ENCODE results near the gene POLR3E.

Gene POLR3E

DNA sequence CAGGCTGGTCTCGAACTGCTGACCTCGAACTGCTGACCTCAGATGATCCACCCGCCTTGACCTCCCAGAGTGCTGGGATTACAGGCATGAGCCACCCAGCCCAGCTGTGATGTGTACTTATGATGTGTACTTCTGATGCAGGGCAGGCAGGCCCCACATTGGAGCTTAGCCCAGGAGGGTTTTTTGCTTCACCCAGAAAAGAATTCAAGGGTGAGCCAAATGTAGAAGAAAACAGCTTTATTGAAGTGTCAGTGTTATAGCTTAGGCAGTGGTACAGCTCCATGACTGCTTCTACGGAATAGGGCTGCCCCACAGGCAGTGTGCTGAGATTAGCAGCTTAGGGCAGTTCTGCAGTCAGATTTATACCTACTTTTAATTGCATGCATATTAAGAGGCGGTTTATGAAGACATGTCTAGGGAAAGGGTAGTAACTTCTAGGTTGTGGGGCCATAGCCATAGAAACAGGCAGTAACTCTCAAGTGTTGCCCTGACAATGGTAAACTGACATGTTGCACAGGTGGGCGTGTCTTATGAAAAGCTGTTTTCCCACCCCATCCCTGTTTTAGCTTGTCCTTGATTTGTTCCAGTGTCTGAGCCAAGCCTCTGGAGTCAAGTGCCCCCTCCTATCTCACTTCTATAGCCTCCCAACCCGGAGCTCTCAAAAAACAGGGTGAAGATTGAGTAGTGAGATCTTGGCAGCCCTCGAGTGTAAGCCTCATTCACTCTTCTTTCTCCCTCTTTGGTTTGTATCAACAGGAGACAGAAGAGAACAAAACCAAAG lies 24.1 kb upstream of the POLR3E start:
- TF ChIP-seq EZH2phosphoT487 (conservative IDR thresholded peaks at IDR 0.05; ENCODE audit: low read length) = no peak
- TF ChIP-seq, protein P1, sequence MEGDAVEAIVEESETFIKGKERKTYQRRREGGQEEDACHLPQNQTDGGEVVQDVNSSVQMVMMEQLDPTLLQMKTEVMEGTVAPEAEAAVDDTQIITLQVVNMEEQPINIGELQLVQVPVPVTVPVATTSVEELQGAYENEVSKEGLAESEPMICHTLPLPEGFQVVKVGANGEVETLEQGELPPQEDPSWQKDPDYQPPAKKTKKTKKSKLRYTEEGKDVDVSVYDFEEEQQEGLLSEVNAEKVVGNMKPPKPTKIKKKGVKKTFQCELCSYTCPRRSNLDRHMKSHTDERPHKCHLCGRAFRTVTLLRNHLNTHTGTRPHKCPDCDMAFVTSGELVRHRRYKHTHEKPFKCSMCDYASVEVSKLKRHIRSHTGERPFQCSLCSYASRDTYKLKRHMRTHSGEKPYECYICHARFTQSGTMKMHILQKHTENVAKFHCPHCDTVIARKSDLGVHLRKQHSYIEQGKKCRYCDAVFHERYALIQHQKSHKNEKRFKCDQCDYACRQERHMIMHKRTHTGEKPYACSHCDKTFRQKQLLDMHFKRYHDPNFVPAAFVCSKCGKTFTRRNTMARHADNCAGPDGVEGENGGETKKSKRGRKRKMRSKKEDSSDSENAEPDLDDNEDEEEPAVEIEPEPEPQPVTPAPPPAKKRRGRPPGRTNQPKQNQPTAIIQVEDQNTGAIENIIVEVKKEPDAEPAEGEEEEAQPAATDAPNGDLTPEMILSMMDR (IDR thresholded peaks at IDR 0.05; ENCODE audit: insufficient read depth, low read length, poor library complexity, severe bottlenecking) = no peak
- no peaks in the 10 kb centered on the region for H4K20me1 ChIP-seq (ENCODE audit: low read depth, low read length)
- H3K27me3 ChIP-seq (ENCODE audit: low read length) = no peaks in the 10 kb centered on the region
- no peaks in the 10 kb centered on the region for H3K36me3 ChIP-seq (ENCODE audit: low read length)
- H2AFZ ChIP-seq (ENCODE audit: low read depth, low read length, severe bottlenecking) = no peak overlapping the region
- no peak overlapping the region for H3K4me2 ChIP-seq (ENCODE audit: low read depth, low read length, poor library complexity, severe bottlenecking)
- H3K4me3 ChIP-seq (ENCODE audit: insufficient read depth, low read length, poor library complexity, severe bottlenecking) = no peak overlapping the region
- no peaks in the 10 kb centered on the region for H3K9me3 ChIP-seq (ENCODE audit: insufficient read depth, low read length)
- H3K79me2 ChIP-seq (ENCODE audit: insufficient read depth, low read length) = no peaks in the 10 kb centered on the region
- no peak overlapping the region for H3K27ac ChIP-seq (ENCODE audit: low read depth, low read length)
- no peaks in the 10 kb centered on the region for H3K9me2 ChIP-seq (replicated peaks; ENCODE audit: insufficient read depth, low read length)
- H3K9ac ChIP-seq (ENCODE audit: low read length) = no peak overlapping the region
- no peaks in the 10 kb centered on the region for H3F3A ChIP-seq (ENCODE audit: insufficient read depth)

DNA sequence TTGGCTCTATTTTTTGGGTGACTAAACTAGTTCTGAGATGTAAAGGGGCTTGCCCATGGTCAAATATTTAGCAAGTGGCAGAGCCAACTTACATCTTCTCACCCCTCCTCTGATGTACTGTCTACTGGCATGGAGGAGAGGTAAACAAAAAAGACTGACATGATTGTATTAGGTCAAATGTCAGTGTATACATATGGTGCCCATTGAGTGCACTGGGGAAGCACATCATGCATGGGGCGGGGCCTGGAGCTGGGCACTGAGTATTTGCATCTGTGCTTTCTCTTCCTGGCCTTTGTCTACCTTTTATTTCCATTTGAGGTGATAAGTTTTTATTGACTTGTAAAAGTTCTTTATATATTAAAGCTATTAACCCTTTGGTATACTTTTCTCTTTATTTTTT lies 22.3 kb upstream of the POLR3E start:
- Histone ChIP-seq H3K79me2 (ENCODE audit: insufficient read depth, low read length) (no peaks in the 10 kb centered on the region), H3K9me2 (replicated peaks; ENCODE audit: insufficient read depth, low read length) (no peaks in the 10 kb centered on the region), H3K9me3 (ENCODE audit: insufficient read depth, low read length) (no peaks in the 10 kb centered on the region), H3K27ac (ENCODE audit: low read depth, low read length) (no peak overlapping the region), H3K9ac (ENCODE audit: low read length) (no peak overlapping the region), H3K4me2 (ENCODE audit: low read depth, low read length, poor library complexity, severe bottlenecking) (no peak overlapping the region), H3K4me3 (ENCODE audit: insufficient read depth, low read length, poor library complexity, severe bottlenecking) (no peak overlapping the region), H4K20me1 (ENCODE audit: low read depth, low read length) (no peaks in the 10 kb centered on the region), H3F3A (ENCODE audit: insufficient read depth) (no peaks in the 10 kb centered on the region), H3K27me3 (ENCODE audit: low read length) (no peaks in the 10 kb centered on the region), H3K36me3 (ENCODE audit: low read length) (no peaks in the 10 kb centered on the region), H2AFZ (ENCODE audit: low read depth, low read length, severe bottlenecking) (no peak overlapping the region)
- TF ChIP-seq, protein P1 (IDR thresholded peaks at IDR 0.05; ENCODE audit: insufficient read depth, low read length, poor library complexity, severe bottlenecking) = no peak
- no peak for TF ChIP-seq EZH2phosphoT487 (conservative IDR thresholded peaks at IDR 0.05; ENCODE audit: low read length)

DNA sequence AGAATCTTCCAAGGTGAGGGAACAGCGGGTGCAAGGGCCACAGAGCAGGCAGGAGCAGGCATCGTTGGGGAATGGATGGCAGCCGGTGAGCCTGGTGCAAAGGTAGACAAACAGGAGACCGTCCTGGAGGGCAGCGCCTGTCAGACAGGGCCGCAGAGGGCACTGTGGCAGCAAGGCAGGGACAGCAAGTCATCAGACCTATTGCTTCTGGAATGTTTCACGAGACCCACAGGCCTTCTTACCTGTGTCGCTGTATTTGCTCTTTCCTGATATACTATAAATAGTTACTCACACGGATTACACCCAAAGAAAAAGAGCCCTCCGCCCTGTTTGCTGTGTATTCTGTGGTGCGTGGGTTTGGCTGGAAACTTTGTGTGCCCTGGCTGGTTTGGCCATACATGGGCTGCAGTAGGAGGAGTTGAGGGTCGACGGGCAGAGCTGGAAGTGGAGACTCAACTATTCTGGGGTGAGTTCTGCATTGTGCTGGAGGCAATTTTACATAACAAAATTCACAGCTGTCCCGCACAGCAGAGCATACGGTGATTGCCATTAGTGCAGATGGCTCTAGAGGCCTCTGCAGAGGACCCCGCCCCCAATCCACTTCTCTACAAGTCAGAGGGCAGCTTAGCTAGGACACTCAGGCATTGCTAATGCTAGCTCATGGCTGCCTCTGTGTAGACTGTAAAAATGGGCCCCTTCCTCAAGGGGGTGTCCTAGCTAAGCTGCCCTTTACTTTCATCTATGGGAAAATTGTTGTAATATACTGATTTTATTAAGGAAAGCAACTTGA lies 18.6 kb upstream of the POLR3E start:
- Histone ChIP-seq H3K36me3 (ENCODE audit: low read length) (no peaks in the 10 kb centered on the region; the same call in 1 of the 2 replicates), H3K9me2 (replicated peaks; ENCODE audit: insufficient read depth, low read length) (no peaks in the 10 kb centered on the region), H3K9me3 (ENCODE audit: insufficient read depth, low read length) (no peaks in the 10 kb centered on the region), H3K4me2 (ENCODE audit: low read depth, low read length, poor library complexity, severe bottlenecking) (no peak overlapping the region), H3K4me3 (ENCODE audit: insufficient read depth, low read length, poor library complexity, severe bottlenecking) (no peak overlapping the region), H3K27me3 (ENCODE audit: low read length) (no peaks in the 10 kb centered on the region), H2AFZ (ENCODE audit: low read depth, low read length, severe bottlenecking) (no peak overlapping the region), H3K79me2 (ENCODE audit: insufficient read depth, low read length) (no peaks in the 10 kb centered on the region), H3K9ac (ENCODE audit: low read length) (no peak overlapping the region), H4K20me1 (ENCODE audit: low read depth, low read length) (no peaks in the 10 kb centered on the region), H3F3A (ENCODE audit: insufficient read depth) (no peaks in the 10 kb centered on the region), H3K27ac (ENCODE audit: low read depth, low read length) (no peak overlapping the region)
- TF ChIP-seq, protein P1 (IDR thresholded peaks at IDR 0.05; ENCODE audit: insufficient read depth, low read length, poor library complexity, severe bottlenecking) = no peak
- TF ChIP-seq EZH2phosphoT487 (conservative IDR thresholded peaks at IDR 0.05; ENCODE audit: low read length) = no peak

All from SU-DHL-6 (cell line).